K562 (cell line): ENCODE results near the gene NDFIP2.

ENCODE experiments used
- ATF7 ChIP-seq: fragments of 450-650 bp; IDR thresholded peaks from 2 replicates; pipeline ENCODE4 v1.7.1; 2014; ENCODE audit warnings: mild to moderate bottlenecking, moderate library complexity
- DIDO1 ChIP-seq: fragments of 450-650 bp; IDR thresholded peaks from 2 replicates; pipeline ENCODE4 v1.6.1; 2016; ENCODE audit warnings: low read depth, missing biosample characterization, missing genetic modification characterization
- POLR2H ChIP-seq: IDR thresholded peaks from 2 replicates; pipeline ENCODE4 v1.6.1; 2016; ENCODE audit warnings: missing genetic modification characterization, low read depth, mild to moderate bottlenecking, control low read depth, missing compliant biosample characterization, moderate library complexity
- SETDB1 ChIP-seq: IDR thresholded peaks from one replicate; pipeline ENCODE4 v1.6.1; 2012; ENCODE audit warnings: low read length, control low read depth, inconsistent platforms
- SIRT6 ChIP-seq: IDR thresholded peaks from one replicate; pipeline ENCODE4 v1.6.1; 2012; ENCODE audit warnings: low read depth, mild to moderate bottlenecking, control low read depth, inconsistent platforms, low read length, moderate library complexity
- TBP ChIP-seq: optimal IDR thresholded peaks from 2 replicates; pipeline ENCODE3; 2011; ENCODE audit warnings: low read depth, low read length, improper control_type of control experiment
- ZKSCAN8 ChIP-seq: fragments of 200-800 bp; sonication (Bioruptor generic); IDR thresholded peaks from 2 replicates; pipeline ENCODE4 v1.6.1; 2016; ENCODE audit warnings: missing genetic modification characterization, missing compliant biosample characterization
- ZNF143 ChIP-seq: sonication (generic); formaldehyde crosslinking; IDR thresholded peaks from 2 replicates; pipeline ENCODE4 v1.9.0; 2022; ENCODE audit warnings: mild to moderate bottlenecking, missing genetic modification reagents
- ZNF785 ChIP-seq: fragments of 250-450 bp; sonication (Bioruptor Pico); IDR thresholded peaks from 2 replicates; pipeline ENCODE4 v1.4.0; 2020; ENCODE audit warnings: mild to moderate bottlenecking
- TF ChIP-seq, protein P1 (sequence below), 3 experiments: IDR thresholded peaks in 2 of 3; conservative IDR thresholded peaks in 1 of 3; 2 replicates each; pipeline ENCODE4 v1.5.1; 2011 to 2012; ENCODE audit warnings: low read length in 3 of 3, mild to moderate bottlenecking in 3 of 3, control low read depth in 2 of 3, improper control_type of control experiment in 1 of 3, inconsistent platforms in 1 of 3, low read depth in 1 of 3, mixed read lengths in 1 of 3, moderate library complexity in 1 of 3; ENCODE audit not compliant: insufficient read depth in 2 of 3
- TF ChIP-seq, protein P2 (sequence below): sonication (generic); formaldehyde crosslinking; IDR thresholded peaks from 2 replicates; pipeline ENCODE4 v1.9.0; 2022; ENCODE audit warnings: mild to moderate bottlenecking, missing genetic modification reagents
- TF ChIP-seq, protein P3 (sequence below), 2 experiments: fragments of 450-650 bp; formaldehyde crosslinking in 1 of 2; IDR thresholded peaks; 2 replicates each; pipeline versions ENCODE4 v1.4.0 to v1.6.1; 2014 to 2020; ENCODE audit warnings: mild to moderate bottlenecking in 2 of 2, borderline replicate concordance in 1 of 2, low read depth in 1 of 2

DNA sequence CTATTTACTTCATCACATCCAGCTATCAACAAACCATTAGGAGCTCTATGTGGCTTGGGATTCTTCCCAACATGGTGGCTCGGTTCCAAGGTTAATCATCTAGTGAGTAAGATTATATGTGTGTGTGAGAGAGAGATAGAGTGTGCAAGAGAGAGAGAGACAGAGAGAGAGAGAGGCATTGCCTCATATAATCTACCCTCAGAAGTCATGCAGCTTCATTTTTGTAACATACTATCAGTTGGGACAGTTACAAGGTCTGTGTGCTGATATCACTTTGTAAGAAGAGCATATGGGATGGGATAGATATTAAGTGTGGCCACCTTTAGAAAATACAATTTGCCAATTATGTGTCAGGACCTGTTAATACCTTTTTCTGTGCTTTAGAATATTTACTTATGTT, 104.1 kb downstream of the NDFIP2 start:
- TF ChIP-seq, protein P1, sequence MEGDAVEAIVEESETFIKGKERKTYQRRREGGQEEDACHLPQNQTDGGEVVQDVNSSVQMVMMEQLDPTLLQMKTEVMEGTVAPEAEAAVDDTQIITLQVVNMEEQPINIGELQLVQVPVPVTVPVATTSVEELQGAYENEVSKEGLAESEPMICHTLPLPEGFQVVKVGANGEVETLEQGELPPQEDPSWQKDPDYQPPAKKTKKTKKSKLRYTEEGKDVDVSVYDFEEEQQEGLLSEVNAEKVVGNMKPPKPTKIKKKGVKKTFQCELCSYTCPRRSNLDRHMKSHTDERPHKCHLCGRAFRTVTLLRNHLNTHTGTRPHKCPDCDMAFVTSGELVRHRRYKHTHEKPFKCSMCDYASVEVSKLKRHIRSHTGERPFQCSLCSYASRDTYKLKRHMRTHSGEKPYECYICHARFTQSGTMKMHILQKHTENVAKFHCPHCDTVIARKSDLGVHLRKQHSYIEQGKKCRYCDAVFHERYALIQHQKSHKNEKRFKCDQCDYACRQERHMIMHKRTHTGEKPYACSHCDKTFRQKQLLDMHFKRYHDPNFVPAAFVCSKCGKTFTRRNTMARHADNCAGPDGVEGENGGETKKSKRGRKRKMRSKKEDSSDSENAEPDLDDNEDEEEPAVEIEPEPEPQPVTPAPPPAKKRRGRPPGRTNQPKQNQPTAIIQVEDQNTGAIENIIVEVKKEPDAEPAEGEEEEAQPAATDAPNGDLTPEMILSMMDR (IDR thresholded peaks at IDR 0.05 in 2 of 3, conservative IDR thresholded peaks at IDR 0.05 in 1 of 3; ENCODE audit: insufficient read depth in 2 of 3, low read depth in 1 of 3, low read length in 3 of 3): no peak
- TF ChIP-seq SIRT6: no peak
- TF ChIP-seq, protein P2, sequence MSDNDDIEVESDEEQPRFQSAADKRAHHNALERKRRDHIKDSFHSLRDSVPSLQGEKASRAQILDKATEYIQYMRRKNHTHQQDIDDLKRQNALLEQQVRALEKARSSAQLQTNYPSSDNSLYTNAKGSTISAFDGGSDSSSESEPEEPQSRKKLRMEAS: no peak
- TF ChIP-seq ZNF785: no peak
- TF ChIP-seq ZNF143 (CRISPR knock-in tag): no peak
- no peak for TF ChIP-seq DIDO1 (tag)
- TF ChIP-seq SETDB1: no peak
- no peak for TF ChIP-seq POLR2H (tag)
- TF ChIP-seq, protein P3, sequence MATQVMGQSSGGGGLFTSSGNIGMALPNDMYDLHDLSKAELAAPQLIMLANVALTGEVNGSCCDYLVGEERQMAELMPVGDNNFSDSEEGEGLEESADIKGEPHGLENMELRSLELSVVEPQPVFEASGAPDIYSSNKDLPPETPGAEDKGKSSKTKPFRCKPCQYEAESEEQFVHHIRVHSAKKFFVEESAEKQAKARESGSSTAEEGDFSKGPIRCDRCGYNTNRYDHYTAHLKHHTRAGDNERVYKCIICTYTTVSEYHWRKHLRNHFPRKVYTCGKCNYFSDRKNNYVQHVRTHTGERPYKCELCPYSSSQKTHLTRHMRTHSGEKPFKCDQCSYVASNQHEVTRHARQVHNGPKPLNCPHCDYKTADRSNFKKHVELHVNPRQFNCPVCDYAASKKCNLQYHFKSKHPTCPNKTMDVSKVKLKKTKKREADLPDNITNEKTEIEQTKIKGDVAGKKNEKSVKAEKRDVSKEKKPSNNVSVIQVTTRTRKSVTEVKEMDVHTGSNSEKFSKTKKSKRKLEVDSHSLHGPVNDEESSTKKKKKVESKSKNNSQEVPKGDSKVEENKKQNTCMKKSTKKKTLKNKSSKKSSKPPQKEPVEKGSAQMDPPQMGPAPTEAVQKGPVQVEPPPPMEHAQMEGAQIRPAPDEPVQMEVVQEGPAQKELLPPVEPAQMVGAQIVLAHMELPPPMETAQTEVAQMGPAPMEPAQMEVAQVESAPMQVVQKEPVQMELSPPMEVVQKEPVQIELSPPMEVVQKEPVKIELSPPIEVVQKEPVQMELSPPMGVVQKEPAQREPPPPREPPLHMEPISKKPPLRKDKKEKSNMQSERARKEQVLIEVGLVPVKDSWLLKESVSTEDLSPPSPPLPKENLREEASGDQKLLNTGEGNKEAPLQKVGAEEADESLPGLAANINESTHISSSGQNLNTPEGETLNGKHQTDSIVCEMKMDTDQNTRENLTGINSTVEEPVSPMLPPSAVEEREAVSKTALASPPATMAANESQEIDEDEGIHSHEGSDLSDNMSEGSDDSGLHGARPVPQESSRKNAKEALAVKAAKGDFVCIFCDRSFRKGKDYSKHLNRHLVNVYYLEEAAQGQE (IDR thresholded peaks at IDR 0.05; ENCODE audit: borderline replicate concordance): no peak
- TF ChIP-seq, protein P3 (CRISPR knock-in tag; IDR thresholded peaks at IDR 0.05; ENCODE audit: low read depth): no peak
- no peak for TF ChIP-seq TBP
- no peak for TF ChIP-seq ZKSCAN8 (CRISPR knock-in tag)
- TF ChIP-seq ATF7: no peak
